Mucosa of descending colon (tissue), 3 donors: ENCODE results near the gene PSTPIP2. TPM values are rescaled to one million over a fixed set of nuclear protein-coding genes. Genes with fewer than 3 reads are reported as not detected.
"Not testable (repeated sequence)": the region's sequence is repeated elsewhere in the genome, so short reads cannot be mapped to it uniquely, and the experiment has no call there.

Experiments used
- ATAC-seq: fragments of 200-7000 bp; cut with Tn5 transposase; one replicate; pipeline ENCODE4 v1.9.1; 2020; ENCODE audit warnings: mild to moderate bottlenecking, moderate library complexity
- DNase-seq, 3 donors: peaks; one replicate each; pipeline ENCODE4 v3.0.0-alpha.2; 2020
- H3K36me3 ChIP-seq: fragments of 200-600 bp; one replicate; pipeline ENCODE4 v1.8.0; 2021; ENCODE audit warnings: low read depth, mild to moderate bottlenecking
- H3K4me1 ChIP-seq: fragments of 200-600 bp; one replicate; pipeline ENCODE4 v1.8.0; 2021; ENCODE audit warnings: low read depth, mild to moderate bottlenecking
- H3K4me3 ChIP-seq: fragments of 200-600 bp; one replicate; pipeline ENCODE4 v1.8.0; 2021; ENCODE audit warnings: mild to moderate bottlenecking
- H3K9me3 ChIP-seq: fragments of 200-600 bp; one replicate; pipeline ENCODE4 v1.8.0; 2021; ENCODE audit warnings: mild to moderate bottlenecking
- intact Hi-C, 2 donors: fragments of 100-400 bp; cut with DNase I in 1 of 2; cut with micrococcal nuclease in 1 of 2; formaldehyde crosslinking; loops; one replicate each; pipeline versions ENCODE4 v1.11.0 to v1.11.1; 2022; cut with DNase I, micrococcal nuclease
- total RNA-seq, 3 donors: library from RNA; stranded (reverse); fragmentation: NEBNext Ultra II Directional in 2 of 3; extraction: Animal tissue kit (Norgen Biotek cat#: 25700) in 2 of 3; gene quantifications; one replicate each; pipeline versions ENCODE4 v1.2.1 to v1.2.4, GENCODE V29; 2021 to 2023
- TF ChIP-seq, protein P1 (sequence below): fragments of 200-600 bp; IDR thresholded peaks from one replicate; pipeline ENCODE4 v1.8.0; 2022; ENCODE audit warnings: antibody characterized with exemption, mild to moderate bottlenecking
- donor health status: DM: no; HTN: no; CAD: no; lungs with moderate emphysema.
- donor health status: DM: no; HTN: no; CAD: no.
- donor health status: DM: no; HTN: yes; CAD: no.

Gene PSTPIP2
- total RNA-seq, 3 donors from 2014 or later = 2.9 to 9.4 (median 9.0) TPM

- TF ChIP-seq, protein P1, sequence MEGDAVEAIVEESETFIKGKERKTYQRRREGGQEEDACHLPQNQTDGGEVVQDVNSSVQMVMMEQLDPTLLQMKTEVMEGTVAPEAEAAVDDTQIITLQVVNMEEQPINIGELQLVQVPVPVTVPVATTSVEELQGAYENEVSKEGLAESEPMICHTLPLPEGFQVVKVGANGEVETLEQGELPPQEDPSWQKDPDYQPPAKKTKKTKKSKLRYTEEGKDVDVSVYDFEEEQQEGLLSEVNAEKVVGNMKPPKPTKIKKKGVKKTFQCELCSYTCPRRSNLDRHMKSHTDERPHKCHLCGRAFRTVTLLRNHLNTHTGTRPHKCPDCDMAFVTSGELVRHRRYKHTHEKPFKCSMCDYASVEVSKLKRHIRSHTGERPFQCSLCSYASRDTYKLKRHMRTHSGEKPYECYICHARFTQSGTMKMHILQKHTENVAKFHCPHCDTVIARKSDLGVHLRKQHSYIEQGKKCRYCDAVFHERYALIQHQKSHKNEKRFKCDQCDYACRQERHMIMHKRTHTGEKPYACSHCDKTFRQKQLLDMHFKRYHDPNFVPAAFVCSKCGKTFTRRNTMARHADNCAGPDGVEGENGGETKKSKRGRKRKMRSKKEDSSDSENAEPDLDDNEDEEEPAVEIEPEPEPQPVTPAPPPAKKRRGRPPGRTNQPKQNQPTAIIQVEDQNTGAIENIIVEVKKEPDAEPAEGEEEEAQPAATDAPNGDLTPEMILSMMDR = no peak
- Histone ChIP-seq H3K36me3 (peaks cover 9% of the 10 kb centered on the region), H3K9me3 (no peaks in the 10 kb centered on the region), H3K4me3 (no peak overlapping the region), H3K4me1 (peaks cover 16% of the 10 kb centered on the region)
- intact Hi-C loops = no loop called here
- ATAC-seq (no peak), DNase-seq (no peak)
Measured at GRCh38 chr18:46095532-46095931, 23.5 kb upstream of the PSTPIP2 start.

DNA sequence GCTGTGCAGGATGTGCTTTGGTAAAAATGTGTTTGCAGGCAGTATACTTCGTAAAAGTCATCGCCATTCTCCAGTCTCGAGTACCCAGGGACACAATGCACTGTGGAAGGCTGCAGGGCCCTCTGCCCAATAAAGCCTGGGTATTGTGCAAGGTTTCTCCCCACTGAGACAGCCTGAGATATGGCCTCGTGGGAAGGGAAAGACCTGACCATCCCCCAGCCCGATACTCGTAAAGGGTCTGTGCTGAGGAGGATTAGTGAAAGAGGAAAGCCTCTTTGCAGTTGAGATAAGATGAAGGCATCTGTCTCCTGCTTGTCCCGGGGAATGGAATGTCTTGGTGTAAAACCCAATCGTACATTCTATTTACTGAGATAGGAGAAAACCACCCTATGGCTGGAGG lies 16.4 kb upstream of the PSTPIP2 start:
- intact Hi-C loops, H3K4me1 ChIP-seq, H3K9me3 ChIP-seq, ATAC-seq, H3K4me3 ChIP-seq, DNase-seq: not testable (repeated sequence)
- peaks cover 37% of the 10 kb centered on the region for H3K36me3 ChIP-seq

GRCh38 chr18:46084431-46084830 lies 12.4 kb upstream of the PSTPIP2 start:
- Histone ChIP-seq H3K4me1 (peaks cover 3% of the 10 kb centered on the region), H3K9me3 (no peaks in the 10 kb centered on the region), H3K4me3 (no peak overlapping the region), H3K36me3 (peaks cover 26% of the 10 kb centered on the region)
- no peak for DNase-seq
- TF ChIP-seq, protein P1 = no peak
- intact Hi-C loops = no loop called here
- ATAC-seq = no peak

DNA sequence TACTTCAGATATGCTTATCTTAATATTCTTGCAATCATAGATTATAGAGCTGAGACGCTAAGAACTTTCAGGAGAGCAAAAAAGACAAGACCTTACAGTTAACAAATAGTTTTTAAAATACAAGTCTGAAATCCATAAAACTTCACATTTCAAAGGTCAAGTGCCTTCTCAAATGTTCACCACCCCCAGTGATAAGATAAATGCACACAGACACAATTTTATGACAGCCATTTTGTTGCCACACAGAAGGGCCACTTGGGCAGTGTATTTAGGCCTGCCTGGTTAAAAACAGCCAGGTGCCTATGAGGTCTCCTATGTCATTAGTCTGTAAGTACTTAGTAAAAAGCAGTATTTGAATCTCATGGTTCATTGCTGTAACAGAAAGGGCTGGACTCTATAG lies 8.1 kb upstream of the PSTPIP2 start:
- peaks cover 3% of the 10 kb centered on the region for H3K4me1 ChIP-seq
- no peak overlapping the region for H3K4me3 ChIP-seq
- DNase-seq (no peak), ATAC-seq (no peak)
- peaks cover 12% of the 10 kb centered on the region for H3K36me3 ChIP-seq
- H3K9me3 ChIP-seq = no peaks in the 10 kb centered on the region
- TF ChIP-seq, protein P1 = no peak
- intact Hi-C loops = no loop called here

GRCh38 chr18:46079336-46079735 lies 7.3 kb upstream of the PSTPIP2 start:
- TF ChIP-seq, protein P1 = no peak
- intact Hi-C loops = loop anchor here in 1 of 2 donors (10.0 kb wide), 1 partner anchor 115 kb away; the partner anchor contains the start of gene EPG5
- Histone ChIP-seq H3K4me1 (peaks cover 3% of the 10 kb centered on the region), H3K9me3 (no peaks in the 10 kb centered on the region), H3K36me3 (peaks cover 12% of the 10 kb centered on the region), H3K4me3 (no peak overlapping the region)
- DNase-seq = no peak
- no peak for ATAC-seq

- TF ChIP-seq, protein P1 = peak; percentile 47
- no peaks in the 10 kb centered on the region for H3K36me3 ChIP-seq
- no peak overlapping the region for H3K4me3 ChIP-seq
- no peaks in the 10 kb centered on the region for H3K9me3 ChIP-seq
- H3K4me1 ChIP-seq = peaks cover 7% of the 10 kb centered on the region
- intact Hi-C loops = loop anchor here in 1 of 2 donors (10.0 kb wide), 1 partner anchor 109 kb away; the partner anchor contains the start of gene EPG5
- ATAC-seq (peak; percentile 52), DNase-seq (peak in 1 of 3 donors; percentile 82)
Measured at GRCh38 chr18:46073474-46074331, 1.6 kb upstream of the PSTPIP2 start.
